NCI-H187 treated with DMSO at 0.1 percent for 48 hours (cell line): ENCODE data around the gene LCT.
A peak's percentile ranks its signal among the peaks of the same experiment; 100 is the strongest.

Experiments used
- DNase-seq: peaks from one replicate; lab custom pipeline; 2025; lab: John Stamatoyannopoulos, UW

Gene LCT

DNA sequence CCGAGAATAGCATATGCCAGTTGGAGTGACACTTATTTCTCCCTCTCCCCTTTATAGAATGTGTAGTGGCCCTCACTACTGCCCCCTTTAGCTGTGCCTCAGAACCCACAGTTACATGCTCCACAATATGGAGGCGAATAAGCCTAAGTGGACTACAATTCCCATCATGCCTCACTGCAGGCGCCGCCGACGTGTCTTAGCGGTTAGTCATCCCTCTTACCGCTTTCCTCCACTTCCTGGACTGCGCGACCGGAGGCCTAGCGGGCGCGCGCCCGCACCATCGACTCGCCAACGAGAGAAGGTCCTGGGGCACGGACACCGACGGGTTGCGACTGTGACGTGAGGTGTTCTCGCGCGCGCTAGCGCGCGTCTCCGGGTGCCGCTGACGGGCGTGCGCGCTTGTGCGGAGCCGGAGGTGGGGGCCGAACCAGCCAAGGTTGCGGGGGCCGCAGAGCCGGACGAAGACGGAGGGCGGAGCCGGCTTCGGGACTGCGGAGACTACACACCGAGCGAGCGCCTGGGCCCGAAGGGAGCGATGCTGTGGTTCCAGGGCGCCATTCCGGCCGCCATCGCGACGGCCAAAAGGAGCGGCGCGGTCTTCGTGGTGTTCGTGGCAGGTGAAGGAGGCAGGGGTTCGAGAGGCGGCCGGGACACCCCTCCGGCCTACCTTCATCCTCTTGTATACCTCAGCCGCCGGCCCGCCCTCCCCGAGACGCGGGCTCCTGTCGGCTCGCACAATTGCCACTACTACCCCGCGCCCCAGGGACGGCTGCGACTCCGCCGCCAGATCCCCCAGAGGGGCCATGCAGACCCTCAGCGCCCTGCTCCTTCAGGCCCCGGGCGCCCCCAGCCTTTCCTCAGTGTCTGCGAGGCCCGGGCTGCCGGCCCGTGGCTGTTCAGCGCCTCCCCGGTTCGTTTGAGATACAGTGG lies 95.3 kb downstream of the LCT start, which contains the start of gene UBXN4:
Gene UBXN4 (plus strand): TSS at position 461 of the 930 bp plus-strand sequence. CDS start 75 bp downstream, at position 536.
- DNase-seq, result peak; percentile 76

DNA sequence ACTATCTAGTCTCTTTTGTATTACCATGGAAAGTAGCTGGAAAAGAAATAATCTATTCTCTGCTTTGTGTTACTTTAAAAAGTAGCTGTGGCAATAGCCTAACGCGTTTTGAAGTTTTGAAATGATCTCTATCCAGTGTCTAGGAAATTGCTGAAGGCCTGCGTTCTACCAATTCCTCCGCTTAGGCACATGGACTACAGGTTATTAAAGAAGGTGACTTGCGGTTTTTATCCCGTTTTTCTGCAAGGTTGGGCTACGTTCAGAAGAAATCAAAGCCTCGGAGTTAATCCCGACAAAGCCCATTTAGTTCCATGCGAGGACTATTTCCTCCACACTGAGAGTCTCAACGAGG lies 96.0 kb downstream of the LCT start:
- no peak for DNase-seq

DNA sequence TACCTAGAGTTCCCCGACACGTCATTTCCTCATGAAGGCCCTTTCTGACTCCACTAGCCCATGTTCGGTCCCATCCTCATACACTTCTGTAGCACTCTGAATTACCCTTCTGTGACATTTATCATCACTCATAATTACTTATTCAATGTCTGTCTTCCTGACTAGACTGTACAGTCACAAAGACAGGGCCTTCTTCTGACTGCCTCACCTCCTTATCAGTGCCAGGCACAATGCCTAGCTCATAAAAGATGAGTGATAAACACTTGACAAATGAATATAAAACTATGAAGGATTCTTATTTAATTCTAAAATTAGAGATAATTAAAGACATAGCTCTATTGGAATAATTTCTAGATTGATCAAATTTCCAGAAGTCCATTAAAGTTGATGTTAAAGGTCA lies 96.8 kb downstream of the LCT start:
- DNase-seq, result no peak
